H9 (cell line): ENCODE results near the gene SNTG2. TPM values are rescaled to one million over a fixed set of nuclear protein-coding genes. Genes with fewer than 3 reads are reported as not detected.

Experiments
- DNase-seq: peaks from one replicate; pipeline ENCODE4 v3.0.0-alpha.2; 2017
- H2AFZ ChIP-seq: one replicate; pipeline ENCODE4 v1.6.1; 2013; ENCODE audit warnings: mild to moderate bottlenecking, low read length, control low read depth, moderate library complexity
- H2AK5ac ChIP-seq: 2 replicates; pipeline ENCODE4 v1.6.1; 2013; ENCODE audit warnings: low read length, control low read depth, mixed read lengths; ENCODE audit not compliant: insufficient read length
- H2BK120ac ChIP-seq: one replicate; pipeline ENCODE4 v1.6.1; 2013; ENCODE audit warnings: low read depth, mild to moderate bottlenecking, low read length, control low read depth, inconsistent platforms; ENCODE audit not compliant: poor library complexity, severe bottlenecking
- H2BK12ac ChIP-seq: 2 replicates; pipeline ENCODE4 v1.6.1; 2013; ENCODE audit warnings: low read length, control low read depth, mixed read lengths, low read depth; ENCODE audit not compliant: insufficient read length
- H2BK15ac ChIP-seq: 2 replicates; pipeline ENCODE4 v1.6.1; 2013; ENCODE audit warnings: low read depth, low read length, control low read depth
- H2BK20ac ChIP-seq: one replicate; pipeline ENCODE4 v1.6.1; 2013; ENCODE audit warnings: low read depth, mild to moderate bottlenecking, low read length, control low read depth, inconsistent platforms; ENCODE audit not compliant: poor library complexity, severe bottlenecking
- H2BK5ac ChIP-seq: 2 replicates; pipeline ENCODE4 v1.6.1; 2013; ENCODE audit warnings: low read length, control low read depth, mixed read lengths; ENCODE audit not compliant: insufficient read length
- H3K14ac ChIP-seq: 2 replicates; pipeline ENCODE4 v1.6.1; 2013; ENCODE audit warnings: low read length, control low read depth; ENCODE audit not compliant: insufficient read depth
- H3K18ac ChIP-seq: 2 replicates; pipeline ENCODE4 v1.6.1; 2013; ENCODE audit warnings: low read depth, mild to moderate bottlenecking, mixed read lengths, low read length, control low read depth; ENCODE audit not compliant: insufficient read length
- H3K23ac ChIP-seq: 2 replicates; pipeline ENCODE4 v1.6.1; 2013; ENCODE audit warnings: low read length, control low read depth, mixed read lengths, low read depth; ENCODE audit not compliant: insufficient read length
- H3K23me2 ChIP-seq: 2 replicates; pipeline ENCODE4 v1.6.1; 2013; ENCODE audit warnings: low read depth, mild to moderate bottlenecking, mixed read lengths, low read length, control low read depth; ENCODE audit not compliant: insufficient read length, poor library complexity, severe bottlenecking
- H3K27ac ChIP-seq: 2 replicates; pipeline ENCODE4 v1.5.1; 2013; ENCODE audit warnings: low read length, control low read depth, mixed read lengths, low read depth; ENCODE audit not compliant: insufficient read length
- H3K27me3 ChIP-seq: 2 replicates; pipeline ENCODE4 v1.6.1; 2013; ENCODE audit warnings: low read length, control low read depth, inconsistent platforms; ENCODE audit not compliant: insufficient read depth
- H3K4ac ChIP-seq: 2 replicates; pipeline ENCODE4 v1.6.1; 2013; ENCODE audit warnings: low read depth, mild to moderate bottlenecking, control low read depth, inconsistent platforms, low read length, moderate library complexity
- H3K4me1 ChIP-seq: 2 replicates; pipeline ENCODE4 v1.6.1; 2013; ENCODE audit warnings: low read length, control low read depth, inconsistent platforms; ENCODE audit not compliant: insufficient read depth
- H3K4me2 ChIP-seq: 2 replicates; pipeline ENCODE4 v1.6.1; 2013; ENCODE audit warnings: low read length, control low read depth, mixed read lengths; ENCODE audit not compliant: insufficient read length, insufficient read depth
- H3K56ac ChIP-seq: 2 replicates; pipeline ENCODE4 v1.6.1; 2013; ENCODE audit warnings: low read depth, mild to moderate bottlenecking, mixed read lengths, low read length, control low read depth; ENCODE audit not compliant: insufficient read length
- H3K79me1 ChIP-seq: 2 replicates; pipeline ENCODE4 v1.6.1; 2013; ENCODE audit warnings: low read depth, mild to moderate bottlenecking, moderate library complexity, low read length, control low read depth, inconsistent platforms; ENCODE audit not compliant: insufficient read depth, poor library complexity, severe bottlenecking
- H3K79me2 ChIP-seq: 2 replicates; pipeline ENCODE4 v1.6.1; 2013; ENCODE audit warnings: low read length, control low read depth, inconsistent platforms; ENCODE audit not compliant: insufficient read depth
- H3K9ac ChIP-seq: 2 replicates; pipeline ENCODE4 v1.6.1; 2013; ENCODE audit warnings: low read length, control low read depth, mixed read lengths; ENCODE audit not compliant: insufficient read length; ENCODE audit errors: extremely low read depth
- H3K9me3 ChIP-seq: one replicate; pipeline ENCODE4 v1.6.1; 2013; ENCODE audit warnings: low read depth, low read length, inconsistent platforms; ENCODE audit not compliant: control insufficient read depth
- H3T11ph ChIP-seq: one replicate; pipeline ENCODE4 v1.6.1; 2013; ENCODE audit warnings: mild to moderate bottlenecking, low read length, control low read depth, inconsistent platforms
- H4K20me1 ChIP-seq: one replicate; pipeline ENCODE4 v1.6.1; 2013; ENCODE audit not compliant: control insufficient read depth, insufficient read length, insufficient read depth
- H4K5ac ChIP-seq: 2 replicates; pipeline ENCODE4 v1.6.1; 2013; ENCODE audit warnings: low read depth, mild to moderate bottlenecking, mixed read lengths, low read length, control low read depth; ENCODE audit not compliant: insufficient read length
- H4K8ac ChIP-seq: replicated peaks from 2 replicates; pipeline ENCODE4 v1.6.1; 2013; ENCODE audit warnings: low read length, control low read depth, mixed read lengths, low read depth; ENCODE audit not compliant: insufficient read length
- H4K91ac ChIP-seq: 2 replicates; pipeline ENCODE4 v1.6.1; 2013; ENCODE audit warnings: low read depth, mild to moderate bottlenecking, moderate library complexity, mixed read lengths, low read length, control low read depth; ENCODE audit not compliant: insufficient read length
- H3K27ac Mint-ChIP-seq, 3 experiments: 2 replicates in 2 of 3; 3 replicates in 1 of 3; pipeline ENCODE4 v1.8.0; 2020 to 2021; ENCODE audit warnings: mixed read lengths in 3 of 3, mild to moderate bottlenecking in 1 of 3, moderate library complexity in 1 of 3
- H3K27me3 Mint-ChIP-seq: 2 replicates; pipeline ENCODE4 v1.8.0; 2021; ENCODE audit warnings: low read depth, mild to moderate bottlenecking, moderate library complexity, mixed read lengths
- H3K36me3 Mint-ChIP-seq, 3 experiments: 2 replicates in 2 of 3; 3 replicates in 1 of 3; pipeline ENCODE4 v1.8.0; 2020 to 2021; ENCODE audit warnings: low read depth in 3 of 3, mixed read lengths in 3 of 3; ENCODE audit not compliant: insufficient read depth in 1 of 3
- H3K4me1 Mint-ChIP-seq, 2 experiments: 2 replicates each; pipeline ENCODE4 v1.8.0; 2020; ENCODE audit warnings: mixed read lengths in 2 of 2
- H3K4me3 Mint-ChIP-seq, 2 experiments: 2 replicates in 1 of 2; 3 replicates in 1 of 2; pipeline ENCODE4 v1.8.0; 2020 to 2021; ENCODE audit warnings: mild to moderate bottlenecking in 2 of 2, mixed read lengths in 2 of 2, moderate library complexity in 1 of 2
- H3K9me3 Mint-ChIP-seq, 2 experiments: 2 replicates in 1 of 2; 3 replicates in 1 of 2; pipeline ENCODE4 v1.8.0; 2020; ENCODE audit warnings: mild to moderate bottlenecking in 2 of 2, mixed read lengths in 2 of 2, moderate library complexity in 1 of 2
- CTCF ChIP-seq: fragments of 200-600 bp; sonication (generic); conservative IDR thresholded peaks from 3 replicates; pipeline ENCODE4 v1.8.0; 2021; ENCODE audit warnings: antibody characterized with exemption, mild to moderate bottlenecking
- WGBS: extraction: QIAGEN DNeasy Blood & Tissue Kit; methylation state at CpG from one replicate; pipeline ENCODE4 v1.1.7; 2013; ENCODE audit warnings: missing lambda C conversion rate, low lambda C conversion rate, mixed read lengths; ENCODE audit not compliant: insufficient read length; ENCODE audit errors: extremely low coverage; 5-methylcytosine and 5-hydroxymethylcytosine counted together
- total RNA-seq: library from RNA; stranded (reverse); gene quantifications from 2 replicates; pipeline ENCODE4 v1.2.1, GENCODE V29; 2021

The SNTG2 gene
- total RNA-seq, 1 experiment from 2014 or later, result 13.2 TPM

- Histone ChIP-seq H2AFZ (no peak overlapping the region), H3K18ac (no peak overlapping the region), H3K56ac (no peak overlapping the region), H3K27me3 (no peaks in the 10 kb centered on the region), H3K9ac (no peak overlapping the region), H3K23ac (no peak overlapping the region), H3K4ac (no peak overlapping the region), H3T11ph (no peak overlapping the region), H3K9me3 (no peaks in the 10 kb centered on the region), H2BK20ac (no peak overlapping the region), H3K4me1 (no peaks in the 10 kb centered on the region; the same call in 1 of the 2 replicates), H3K79me1 (no peaks in the 10 kb centered on the region), H2AK5ac (no peak overlapping the region), H4K20me1 (no peaks in the 10 kb centered on the region), H2BK12ac (no peak overlapping the region), H4K91ac (no peak overlapping the region), H3K27ac (no peak overlapping the region), H2BK5ac (no peak overlapping the region), H3K79me2 (no peaks in the 10 kb centered on the region), H3K4me2 (no peak overlapping the region), H4K8ac (no peak overlapping the region), H2BK120ac (no peak overlapping the region), H2BK15ac (no peak overlapping the region), H4K5ac (no peak overlapping the region), H3K23me2 (no peaks in the 10 kb centered on the region), H3K14ac (no peak overlapping the region)
- no peak for DNase-seq
- Mint-ChIP-seq H3K4me3 (no peak overlapping the region), H3K27ac (no peak overlapping the region), H3K36me3 (no peaks in the 10 kb centered on the region), H3K9me3 (no peaks in the 10 kb centered on the region), H3K27me3 (0 out of 2 replicates have a peak, but pooled peaks cover 3% of the 10 kb centered on the region), H3K4me1 (peaks cover 8 to 12% of the 10 kb centered on the region in 2 experiments)
- TF ChIP-seq CTCF, result no peak
- no CpG with 5 or more reads among the region's 10 CpGs for WGBS
Measured at GRCh38 chr2:1283871-1284270, 333.2 kb downstream of the SNTG2 start.
